Measurements from ENCODE around the gene MSTO1. TPM values are rescaled to one million over a fixed set of nuclear protein-coding genes. Genes with fewer than 3 reads are reported as not detected.

The MSTO1 gene
- polyA plus RNA-seq, 1 donor (not counting 4 experiments of a cell fraction or from before 2014, with no cell fraction given) = 30.5 TPM

DNA sequence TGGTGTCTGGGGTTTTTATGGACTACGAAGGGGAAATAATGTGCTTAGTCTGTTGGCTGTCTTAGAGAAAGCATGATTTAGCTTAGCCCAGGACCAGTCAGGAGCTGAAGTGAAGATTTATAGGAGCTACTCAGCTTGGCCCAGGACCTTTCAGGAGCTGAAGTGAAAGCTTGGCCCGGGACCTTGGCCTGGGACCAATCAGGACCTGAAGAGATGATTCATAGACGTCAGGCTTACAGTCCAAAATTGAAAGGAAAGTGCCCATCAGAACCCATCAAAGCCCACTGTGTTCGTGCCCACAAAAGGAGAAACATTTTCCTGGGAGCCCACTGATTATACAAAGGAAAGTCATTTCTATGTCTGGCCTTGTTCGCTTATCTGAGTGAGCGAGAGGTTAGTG is 35.6 kb downstream of the MSTO1 start:
- Histone ChIP-seq H3K79me2 (ENCODE audit: control insufficient read depth, insufficient read depth, low read length) (peaks cover 4% of the 10 kb centered on the region), H3K4me2 (ENCODE audit: control insufficient read depth, extremely low read depth, insufficient read depth, low read depth, low read length) (peak overlapping the region; percentile 18), H4K20me1 (ENCODE audit: control insufficient read depth, extremely low read depth, insufficient read depth, low read length) (no peaks in the 10 kb centered on the region), H3K9me1 (ENCODE audit: control insufficient read depth, extremely low read depth, insufficient read depth, low read length) (no peaks in the 10 kb centered on the region), H3K9me3 (ENCODE audit: control insufficient read depth, low read depth, low read length) (peaks cover 5% of the 10 kb centered on the region), H3K27ac (ENCODE audit: control insufficient read depth, insufficient read depth, low read length) (no peak overlapping the region), H2AFZ (ENCODE audit: control insufficient read depth, low read length) (no peak overlapping the region), H3K4me3 (ENCODE audit: control insufficient read depth in 2 of 3, extremely low read depth in 1 of 3, insufficient read depth in 2 of 3, low read depth in 1 of 3, low read length in 3 of 3) (no peak overlapping the region), H3K4me1 (ENCODE audit: control insufficient read depth, extremely low read depth, insufficient read depth, low read length) (peaks cover 30% of the 10 kb centered on the region), H3K27me3 (ENCODE audit: control insufficient read depth, extremely low read depth, insufficient read depth, low read length) (no peaks in the 10 kb centered on the region), H3K9ac (ENCODE audit: control insufficient read depth, extremely low read depth, insufficient read depth, low read length) (no peak overlapping the region), H3K36me3 (ENCODE audit: control insufficient read depth in 2 of 2, extremely low read depth in 1 of 2, insufficient read depth in 2 of 2, low read length in 2 of 2) (peaks cover 0 to 10% of the 10 kb centered on the region in 2 experiments)
- no peak for FAIRE-seq
- dilution Hi-C loops (cut with MboI; ENCODE audit: extremely low pct_ligation_motif_present, low sequenced_read_pairs) = no loop called here
- no peak for DNase-seq (ENCODE audit: low read depth, low spot score)
- no peak for TF ChIP-seq CTCF (optimal IDR thresholded peaks at IDR 0.05 in 1 of 3, IDR thresholded peaks at IDR 0.05 in 1 of 3, conservative IDR thresholded peaks at IDR 0.05 in 1 of 3; ENCODE audit: extremely low read depth in 1 of 3, insufficient read depth in 2 of 3, low read length in 3 of 3)
- TF ChIP-seq EZH2 (IDR thresholded peaks at IDR 0.05; ENCODE audit: low read length) = no peak

GRCh38 chr1:155646307-155646706 is 36.3 kb downstream of the MSTO1 start:
- Histone ChIP-seq H3K27me3 (ENCODE audit: control insufficient read depth, extremely low read depth, insufficient read depth, low read length) (no peaks in the 10 kb centered on the region), H3K4me3 (ENCODE audit: control insufficient read depth in 2 of 3, extremely low read depth in 1 of 3, insufficient read depth in 2 of 3, low read depth in 1 of 3, low read length in 3 of 3) (no peak overlapping the region), H3K27ac (ENCODE audit: control insufficient read depth, insufficient read depth, low read length) (no peak overlapping the region), H3K79me2 (ENCODE audit: control insufficient read depth, insufficient read depth, low read length) (peaks cover 4% of the 10 kb centered on the region), H3K9ac (ENCODE audit: control insufficient read depth, extremely low read depth, insufficient read depth, low read length) (no peak overlapping the region), H3K36me3 (ENCODE audit: control insufficient read depth in 2 of 2, extremely low read depth in 1 of 2, insufficient read depth in 2 of 2, low read length in 2 of 2) (peaks cover 0 to 10% of the 10 kb centered on the region in 2 experiments), H2AFZ (ENCODE audit: control insufficient read depth, low read length) (no peak overlapping the region), H3K4me1 (ENCODE audit: control insufficient read depth, extremely low read depth, insufficient read depth, low read length) (peaks cover 34% of the 10 kb centered on the region), H3K9me1 (ENCODE audit: control insufficient read depth, extremely low read depth, insufficient read depth, low read length) (no peaks in the 10 kb centered on the region), H3K9me3 (ENCODE audit: control insufficient read depth, low read depth, low read length) (peaks cover 5% of the 10 kb centered on the region), H4K20me1 (ENCODE audit: control insufficient read depth, extremely low read depth, insufficient read depth, low read length) (no peaks in the 10 kb centered on the region), H3K4me2 (ENCODE audit: control insufficient read depth, extremely low read depth, insufficient read depth, low read depth, low read length) (peak overlapping the region; percentile 45)
- FAIRE-seq = no peak
- TF ChIP-seq EZH2 (IDR thresholded peaks at IDR 0.05; ENCODE audit: low read length) = no peak
- TF ChIP-seq CTCF (optimal IDR thresholded peaks at IDR 0.05 in 1 of 3, IDR thresholded peaks at IDR 0.05 in 1 of 3, conservative IDR thresholded peaks at IDR 0.05 in 1 of 3; ENCODE audit: extremely low read depth in 1 of 3, insufficient read depth in 2 of 3, low read length in 3 of 3) = no peak
- DNase-seq (ENCODE audit: low read depth, low spot score) = no peak
- dilution Hi-C loops (cut with MboI; ENCODE audit: extremely low pct_ligation_motif_present, low sequenced_read_pairs) = no loop called here

Data from keratinocyte (primary cell).